Keratinocyte (primary cell): Measurements from ENCODE around the gene TTC32.

ENCODE experiments used
- EZH2 ChIP-seq: IDR thresholded peaks from one replicate; pipeline ENCODE4 v1.6.1; 2012; ENCODE audit warnings: inconsistent platforms, mild to moderate bottlenecking, low read length, moderate library complexity
- TF ChIP-seq, protein P1 (sequence below), 3 experiments: IDR thresholded peaks in 1 of 3; conservative IDR thresholded peaks in 1 of 3; optimal IDR thresholded peaks in 1 of 3; 2 replicates in 2 of 3; 3 replicates in 1 of 3; pipeline versions ENCODE3 to v1.5.1; 2011; ENCODE audit warnings: low read length in 3 of 3, mild to moderate bottlenecking in 3 of 3, moderate library complexity in 2 of 3, control low read depth in 1 of 3, inconsistent platforms in 1 of 3; ENCODE audit not compliant: insufficient read depth in 2 of 3; ENCODE audit errors: extremely low read depth in 1 of 3

DNA sequence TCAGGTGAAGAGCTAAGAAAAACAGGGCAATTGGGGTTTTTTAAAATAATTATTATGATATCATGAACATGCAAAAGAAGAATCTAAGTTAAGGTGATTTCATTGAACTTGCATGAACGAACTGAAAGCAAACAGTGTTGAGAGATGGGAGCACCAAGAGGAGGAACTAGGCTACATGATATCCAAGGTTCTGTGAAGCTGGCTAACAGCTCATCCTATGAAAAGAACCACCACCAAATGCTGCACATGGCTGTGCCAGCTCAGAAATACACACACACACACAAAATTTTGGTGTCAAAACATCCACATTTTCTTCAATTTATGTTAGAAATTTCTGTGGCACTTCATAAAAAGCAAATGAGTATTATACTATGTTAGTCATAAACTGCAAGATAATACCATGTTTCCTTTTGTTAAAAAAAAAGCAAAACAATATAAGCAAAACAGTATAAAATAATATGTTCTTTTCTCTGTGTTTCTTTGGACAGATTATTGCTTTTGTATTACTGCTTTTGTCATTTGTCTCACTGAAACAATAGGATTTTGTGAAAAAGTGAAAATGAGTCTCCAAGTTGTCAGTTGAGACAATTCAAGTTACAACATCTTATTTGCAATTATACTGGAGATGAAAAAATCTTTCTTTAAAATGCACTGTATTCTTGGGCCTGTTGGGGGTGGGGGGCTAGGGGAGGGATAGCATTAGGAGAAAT, 12.6 kb upstream of the TTC32 start:
- TF ChIP-seq, protein P1, sequence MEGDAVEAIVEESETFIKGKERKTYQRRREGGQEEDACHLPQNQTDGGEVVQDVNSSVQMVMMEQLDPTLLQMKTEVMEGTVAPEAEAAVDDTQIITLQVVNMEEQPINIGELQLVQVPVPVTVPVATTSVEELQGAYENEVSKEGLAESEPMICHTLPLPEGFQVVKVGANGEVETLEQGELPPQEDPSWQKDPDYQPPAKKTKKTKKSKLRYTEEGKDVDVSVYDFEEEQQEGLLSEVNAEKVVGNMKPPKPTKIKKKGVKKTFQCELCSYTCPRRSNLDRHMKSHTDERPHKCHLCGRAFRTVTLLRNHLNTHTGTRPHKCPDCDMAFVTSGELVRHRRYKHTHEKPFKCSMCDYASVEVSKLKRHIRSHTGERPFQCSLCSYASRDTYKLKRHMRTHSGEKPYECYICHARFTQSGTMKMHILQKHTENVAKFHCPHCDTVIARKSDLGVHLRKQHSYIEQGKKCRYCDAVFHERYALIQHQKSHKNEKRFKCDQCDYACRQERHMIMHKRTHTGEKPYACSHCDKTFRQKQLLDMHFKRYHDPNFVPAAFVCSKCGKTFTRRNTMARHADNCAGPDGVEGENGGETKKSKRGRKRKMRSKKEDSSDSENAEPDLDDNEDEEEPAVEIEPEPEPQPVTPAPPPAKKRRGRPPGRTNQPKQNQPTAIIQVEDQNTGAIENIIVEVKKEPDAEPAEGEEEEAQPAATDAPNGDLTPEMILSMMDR (optimal IDR thresholded peaks at IDR 0.05 in 1 of 3, IDR thresholded peaks at IDR 0.05 in 1 of 3, conservative IDR thresholded peaks at IDR 0.05 in 1 of 3; ENCODE audit: extremely low read depth in 1 of 3, insufficient read depth in 2 of 3, low read length in 3 of 3), result no peak
- no peak for TF ChIP-seq EZH2
